Gastrocnemius medialis (tissue), 4 donors: ENCODE data around the gene DUS1L.

Experiments
- CTCF ChIP-seq, 5 experiments: fragments of 450-650 bp in 3 of 5; fragments of 200-600 bp in 2 of 5; sonication (generic) in 2 of 5; IDR thresholded peaks in 4 of 5; conservative IDR thresholded peaks in 1 of 5; 1 replicate in 4 of 5; 2 replicates in 1 of 5; pipeline ENCODE4 v1.5.1; 2016 to 2019; ENCODE audit warnings: antibody characterized with exemption in 5 of 5, mild to moderate bottlenecking in 3 of 5, moderate library complexity in 3 of 5
- POLR2A ChIP-seq, 2 donors: fragments of 450-650 bp; IDR thresholded peaks; one replicate each; pipeline ENCODE4 v1.6.1; 2017; ENCODE audit warnings: antibody characterized with exemption in 2 of 2, mild to moderate bottlenecking in 2 of 2, moderate library complexity in 2 of 2

DNA sequence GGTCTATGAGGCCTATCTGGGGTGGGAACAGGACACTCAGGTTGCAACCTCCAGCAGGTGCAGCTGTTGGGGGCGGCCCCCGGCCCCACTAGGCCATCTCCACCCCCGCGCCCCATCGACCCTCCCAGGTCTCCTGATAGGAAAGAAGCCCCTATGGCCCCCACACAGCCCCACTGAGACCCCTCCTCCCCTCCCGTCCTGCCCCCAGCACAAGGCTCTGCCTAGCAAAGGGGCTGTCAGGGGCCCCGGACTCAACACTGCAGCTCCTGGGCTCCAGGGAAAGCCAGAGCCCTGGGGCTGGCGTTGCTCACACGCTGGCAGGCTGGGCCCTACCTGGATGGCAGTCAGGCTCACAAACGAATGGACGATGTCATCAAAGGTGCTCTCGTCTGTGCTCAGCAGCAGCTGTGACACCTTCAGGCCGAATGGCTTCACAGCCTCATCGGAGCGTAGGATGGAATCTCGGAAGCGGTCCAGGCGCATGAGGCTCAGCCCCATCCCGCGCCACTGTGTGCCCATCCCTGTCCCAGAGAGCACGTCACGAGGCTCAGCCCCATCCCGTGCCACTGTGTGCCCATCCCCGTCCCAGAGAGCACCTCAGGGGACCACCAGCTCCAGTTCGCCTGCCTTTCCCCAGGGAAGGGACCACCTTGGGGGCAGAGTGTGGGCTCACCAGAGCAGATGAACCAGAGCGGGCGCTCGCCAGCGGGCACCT, 25.1 kb upstream of the DUS1L start:
- no peak for TF ChIP-seq CTCF (IDR thresholded peaks at IDR 0.05 in 4 of 5, conservative IDR thresholded peaks at IDR 0.05 in 1 of 5)
- TF ChIP-seq POLR2A (IDR thresholded peaks at IDR 0.05), result no peak
